GM12874 (cell line): Measurements from ENCODE around the gene COL6A3.

Experiments used
- TF ChIP-seq, protein P1 (sequence below): IDR thresholded peaks from 2 replicates; pipeline ENCODE4 v1.5.1; 2011; ENCODE audit warnings: low read depth, mild to moderate bottlenecking, control low read depth, low read length, moderate library complexity; ENCODE audit not compliant: insufficient read depth

COL6A3 gene

DNA sequence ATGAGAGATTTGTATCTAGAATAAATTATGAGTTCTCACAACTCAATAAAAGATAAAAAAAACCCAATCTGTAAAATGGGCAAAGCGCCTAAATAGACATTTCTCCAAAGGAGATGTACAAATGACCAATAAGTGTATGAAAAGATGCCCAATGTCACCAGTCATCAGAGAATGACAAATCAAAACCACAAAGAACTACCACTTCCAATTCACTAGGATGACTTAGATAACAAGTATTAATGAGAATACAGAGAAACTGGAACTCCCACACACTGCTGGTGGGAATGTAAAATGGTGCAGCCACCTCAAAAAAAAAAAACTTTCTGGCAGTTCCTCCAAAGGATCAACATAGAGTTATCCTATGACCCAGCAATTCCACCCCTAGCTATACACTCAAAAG is 17.4 kb upstream of the COL6A3 start:
- TF ChIP-seq, protein P1, sequence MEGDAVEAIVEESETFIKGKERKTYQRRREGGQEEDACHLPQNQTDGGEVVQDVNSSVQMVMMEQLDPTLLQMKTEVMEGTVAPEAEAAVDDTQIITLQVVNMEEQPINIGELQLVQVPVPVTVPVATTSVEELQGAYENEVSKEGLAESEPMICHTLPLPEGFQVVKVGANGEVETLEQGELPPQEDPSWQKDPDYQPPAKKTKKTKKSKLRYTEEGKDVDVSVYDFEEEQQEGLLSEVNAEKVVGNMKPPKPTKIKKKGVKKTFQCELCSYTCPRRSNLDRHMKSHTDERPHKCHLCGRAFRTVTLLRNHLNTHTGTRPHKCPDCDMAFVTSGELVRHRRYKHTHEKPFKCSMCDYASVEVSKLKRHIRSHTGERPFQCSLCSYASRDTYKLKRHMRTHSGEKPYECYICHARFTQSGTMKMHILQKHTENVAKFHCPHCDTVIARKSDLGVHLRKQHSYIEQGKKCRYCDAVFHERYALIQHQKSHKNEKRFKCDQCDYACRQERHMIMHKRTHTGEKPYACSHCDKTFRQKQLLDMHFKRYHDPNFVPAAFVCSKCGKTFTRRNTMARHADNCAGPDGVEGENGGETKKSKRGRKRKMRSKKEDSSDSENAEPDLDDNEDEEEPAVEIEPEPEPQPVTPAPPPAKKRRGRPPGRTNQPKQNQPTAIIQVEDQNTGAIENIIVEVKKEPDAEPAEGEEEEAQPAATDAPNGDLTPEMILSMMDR: no peak

DNA sequence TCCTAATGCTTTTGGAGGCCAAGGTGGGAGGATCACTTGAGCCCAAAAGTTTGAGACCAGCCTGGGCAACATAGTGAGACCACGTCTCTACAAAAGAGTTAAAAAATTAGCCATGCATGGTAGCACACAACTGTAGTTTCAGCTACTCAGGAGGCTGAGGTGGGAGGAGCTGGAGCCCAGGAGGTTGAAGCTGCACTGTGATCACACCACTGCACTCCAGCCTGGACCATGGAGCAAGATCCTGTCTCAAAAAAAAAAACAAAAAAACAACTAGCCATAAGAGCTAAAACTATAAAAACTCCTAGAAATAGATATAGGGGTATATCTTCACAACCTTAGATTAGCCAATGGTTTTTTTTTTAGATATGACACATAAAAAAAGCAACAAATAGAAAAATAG is 16.9 kb upstream of the COL6A3 start:
- TF ChIP-seq, protein P1: no peak

DNA sequence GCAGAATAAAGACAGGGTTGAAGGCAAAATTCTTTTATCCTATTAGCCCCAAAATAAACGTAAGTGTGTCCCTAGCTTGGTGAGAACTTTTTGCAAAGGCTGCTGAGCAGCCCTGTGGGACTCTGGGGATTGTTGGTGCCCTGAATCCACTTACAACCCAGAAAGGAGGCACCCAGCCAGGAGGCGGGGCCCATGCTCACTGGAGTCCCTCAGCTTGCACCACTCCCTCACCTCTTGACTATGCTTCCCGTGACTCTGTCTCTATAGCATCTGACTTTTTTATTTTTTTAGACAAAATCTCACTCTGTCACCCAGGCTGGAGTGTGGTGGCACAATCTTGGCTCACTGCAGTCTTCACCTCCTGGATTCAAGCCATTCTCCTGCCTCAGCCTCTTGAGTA is 15.8 kb upstream of the COL6A3 start:
- TF ChIP-seq, protein P1: no peak

DNA sequence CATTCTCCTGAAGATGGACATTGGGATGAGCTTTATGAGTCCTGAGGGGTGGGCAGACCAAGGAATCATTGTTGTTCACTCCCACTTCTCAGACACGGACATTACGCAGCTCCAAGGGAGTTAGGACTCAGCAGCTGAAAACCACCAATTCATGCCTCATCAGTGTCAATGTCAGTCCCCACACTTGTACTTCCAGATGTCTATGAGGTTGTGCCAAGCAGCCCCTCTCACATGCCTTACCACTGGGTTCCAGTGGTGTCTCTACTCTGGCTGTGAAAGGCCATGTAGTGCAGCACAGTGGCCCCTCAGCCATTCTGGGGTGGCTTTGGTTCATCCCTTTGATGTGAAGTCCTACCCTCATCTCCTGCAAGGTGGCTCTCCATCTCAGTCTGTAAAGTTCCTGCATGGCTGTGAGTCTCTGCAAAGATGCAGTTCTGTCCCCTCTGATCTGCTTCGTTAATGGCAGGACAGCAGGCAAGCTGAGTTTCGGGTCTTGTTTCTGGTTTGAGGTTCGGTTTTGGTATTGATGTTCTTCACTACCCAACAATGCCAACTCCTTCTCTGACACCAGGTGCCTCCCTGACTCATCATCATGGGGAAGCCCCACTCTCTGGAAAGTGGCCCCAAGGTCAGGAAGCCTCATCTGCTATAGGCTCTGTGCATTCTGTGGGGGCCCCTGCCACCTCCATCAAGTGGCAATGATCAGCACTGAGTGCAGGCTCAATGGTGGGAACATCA is 14.0 kb upstream of the COL6A3 start:
- TF ChIP-seq, protein P1: no peak

DNA sequence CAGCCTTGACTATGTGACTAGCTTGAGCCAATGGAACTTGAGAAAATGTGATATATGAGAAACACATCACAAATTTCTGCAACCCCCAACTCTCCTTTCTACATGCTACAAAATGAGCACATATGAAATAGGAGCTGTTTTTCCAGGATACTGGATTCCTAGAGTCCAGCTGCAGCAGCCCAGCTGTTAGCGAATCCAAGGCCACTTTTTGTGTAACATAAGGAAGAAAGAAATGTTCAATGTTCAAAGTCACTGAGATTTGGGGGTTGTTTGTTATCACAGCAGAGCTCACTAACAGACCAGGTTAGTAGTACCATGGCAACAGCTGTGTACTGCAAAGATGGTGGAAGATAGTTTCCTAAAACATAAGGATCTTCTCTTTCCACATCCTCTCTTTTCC is 12.6 kb upstream of the COL6A3 start:
- TF ChIP-seq, protein P1: no peak

DNA sequence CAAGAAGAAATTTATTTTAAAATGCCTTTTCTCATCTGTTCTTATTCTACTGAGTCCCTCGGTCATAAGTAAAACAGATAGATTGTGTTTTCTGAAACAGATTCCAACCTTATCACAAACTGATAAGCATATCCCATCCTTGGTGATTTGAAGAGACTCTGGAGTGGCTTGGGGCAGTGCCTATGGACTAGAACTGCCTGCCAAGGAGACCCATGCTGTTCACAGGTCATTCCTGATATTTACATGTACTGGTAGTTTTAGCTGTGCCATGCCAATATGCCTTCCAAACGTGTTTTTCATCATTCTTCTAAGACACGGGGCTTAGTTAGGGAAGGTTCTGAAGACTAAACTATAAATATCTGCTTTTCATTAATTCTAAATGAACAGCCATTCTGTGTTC is 11.4 kb upstream of the COL6A3 start:
- TF ChIP-seq, protein P1: no peak

DNA sequence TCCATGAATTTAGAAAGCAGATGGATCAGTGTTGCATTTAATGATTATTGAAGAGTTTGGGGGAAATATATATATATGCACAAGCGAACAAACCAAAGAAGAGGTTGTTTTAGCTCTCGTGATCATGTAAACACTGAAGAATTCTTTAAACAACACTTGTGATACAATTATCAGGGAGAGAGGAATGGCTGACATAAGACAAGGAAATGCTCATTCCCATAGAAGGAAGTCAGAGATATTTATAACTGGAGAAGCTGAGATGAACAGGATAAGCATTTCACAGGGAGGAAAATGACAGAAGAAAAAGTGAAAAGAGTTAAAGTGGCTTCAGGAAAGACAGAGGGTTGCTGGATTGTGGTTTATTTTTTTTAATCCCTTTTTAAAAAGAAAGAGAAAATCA is 10.6 kb upstream of the COL6A3 start:
- TF ChIP-seq, protein P1: no peak
